ENCODE data around the gene MPC1.

DNA sequence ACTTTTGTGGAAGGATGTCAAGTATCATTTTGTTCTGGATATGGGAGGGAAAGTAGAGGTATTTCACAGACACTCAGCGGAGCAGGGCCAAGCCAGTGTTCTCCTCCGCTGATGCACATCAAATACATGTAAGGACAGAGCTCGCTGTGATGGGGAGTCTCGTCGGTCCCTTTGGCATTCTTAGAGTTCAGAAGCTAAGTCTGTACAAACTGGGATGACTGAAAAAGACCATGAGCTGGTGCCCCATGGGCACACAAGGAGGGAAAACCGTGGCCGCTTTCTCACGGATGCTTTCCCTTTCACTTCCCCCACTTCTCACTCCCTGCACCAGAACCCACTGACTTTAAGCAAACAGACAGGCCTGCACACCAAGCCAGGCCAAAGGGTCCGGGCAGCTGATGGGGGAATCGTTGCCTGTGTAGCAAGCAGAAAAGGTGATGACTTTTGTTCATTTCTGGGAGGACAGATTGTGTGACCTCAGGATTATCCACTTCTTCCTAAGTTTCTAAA is 27.7 kb upstream of the MPC1 start:
- TF ChIP-seq POLR2A (IDR thresholded peaks at IDR 0.05), result no peak
- TF ChIP-seq, protein P1, sequence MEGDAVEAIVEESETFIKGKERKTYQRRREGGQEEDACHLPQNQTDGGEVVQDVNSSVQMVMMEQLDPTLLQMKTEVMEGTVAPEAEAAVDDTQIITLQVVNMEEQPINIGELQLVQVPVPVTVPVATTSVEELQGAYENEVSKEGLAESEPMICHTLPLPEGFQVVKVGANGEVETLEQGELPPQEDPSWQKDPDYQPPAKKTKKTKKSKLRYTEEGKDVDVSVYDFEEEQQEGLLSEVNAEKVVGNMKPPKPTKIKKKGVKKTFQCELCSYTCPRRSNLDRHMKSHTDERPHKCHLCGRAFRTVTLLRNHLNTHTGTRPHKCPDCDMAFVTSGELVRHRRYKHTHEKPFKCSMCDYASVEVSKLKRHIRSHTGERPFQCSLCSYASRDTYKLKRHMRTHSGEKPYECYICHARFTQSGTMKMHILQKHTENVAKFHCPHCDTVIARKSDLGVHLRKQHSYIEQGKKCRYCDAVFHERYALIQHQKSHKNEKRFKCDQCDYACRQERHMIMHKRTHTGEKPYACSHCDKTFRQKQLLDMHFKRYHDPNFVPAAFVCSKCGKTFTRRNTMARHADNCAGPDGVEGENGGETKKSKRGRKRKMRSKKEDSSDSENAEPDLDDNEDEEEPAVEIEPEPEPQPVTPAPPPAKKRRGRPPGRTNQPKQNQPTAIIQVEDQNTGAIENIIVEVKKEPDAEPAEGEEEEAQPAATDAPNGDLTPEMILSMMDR (IDR thresholded peaks at IDR 0.05), result no peak

All from right lobe of liver (tissue), 4 donors.